Caco-2 (cell line): Measurements from ENCODE around the gene NEK9. TPM values are rescaled to one million over a fixed set of nuclear protein-coding genes. Genes with fewer than 3 reads are reported as not detected.

Source experiments
- BruUV-seq: library from RNA; stranded (reverse); fragments of 400-500 nt; replicated peaks from 2 replicates; lab custom pipeline; 2021; lab: Mats Ljungman, UMichigan
- CTCF ChIA-PET: fragments of 300-600 bp; sonication (Branson Sonifier 250); formaldehyde crosslinking; loops from one replicate; lab custom pipeline; 2022; ENCODE audit warnings: antibody characterized with exemption; lab: Charles Lee
- POLR2A ChIA-PET: fragments of 300-600 bp; sonication (Branson Sonifier 250); formaldehyde crosslinking; loops from one replicate; lab custom pipeline; 2022; ENCODE audit warnings: antibody characterized with exemption; lab: Charles Lee
- DNase-seq, 2 experiments: peaks; one replicate each; pipeline versions ENCODE4 v3.0.0 to v3.0.0-alpha.2; 2020 to 2022
- H3K27me3 ChIP-seq: replicated peaks from 2 replicates; pipeline ENCODE4 v1.6.0; 2011; ENCODE audit warnings: low read length; ENCODE audit not compliant: control insufficient read depth, insufficient read depth
- H3K36me3 ChIP-seq: 2 replicates; pipeline ENCODE4 v1.5.1; 2011; ENCODE audit warnings: low read length; ENCODE audit not compliant: control insufficient read depth, insufficient read depth
- H3K4me1 ChIP-seq: fragments of 250-450 bp; sonication (Bioruptor Pico); 2 replicates; pipeline ENCODE4 v1.5.1; 2020; ENCODE audit warnings: mild to moderate bottlenecking
- H3K4me3 ChIP-seq: 2 replicates; pipeline ENCODE4 v1.5.1; 2011; ENCODE audit warnings: low read depth, mild to moderate bottlenecking, control low read depth, low read length
- H3K9me3 ChIP-seq: fragments of 250-450 bp; sonication (Bioruptor Pico); 2 replicates; pipeline ENCODE4 v1.5.1; 2020; ENCODE audit warnings: mild to moderate bottlenecking, moderate library complexity
- H3K27ac Mint-ChIP-seq: one replicate; pipeline ENCODE4 v1.8.0; 2022; ENCODE audit warnings: mixed read lengths; ENCODE audit not compliant: unreplicated experiment
- H3K27me3 Mint-ChIP-seq: one replicate; pipeline ENCODE4 v1.8.0; 2022; ENCODE audit warnings: mixed read lengths; ENCODE audit not compliant: insufficient read depth, unreplicated experiment
- H3K36me3 Mint-ChIP-seq: one replicate; pipeline ENCODE4 v1.8.0; 2022; ENCODE audit warnings: mild to moderate bottlenecking, mixed read lengths; ENCODE audit not compliant: insufficient read depth, unreplicated experiment
- H3K4me1 Mint-ChIP-seq: one replicate; pipeline ENCODE4 v1.8.0; 2022; ENCODE audit warnings: low read depth, mixed read lengths; ENCODE audit not compliant: unreplicated experiment
- H3K4me3 Mint-ChIP-seq: one replicate; pipeline ENCODE4 v1.8.0; 2022; ENCODE audit warnings: mild to moderate bottlenecking, moderate library complexity, mixed read lengths; ENCODE audit not compliant: unreplicated experiment
- H3K9me3 Mint-ChIP-seq: one replicate; pipeline ENCODE4 v1.8.0; 2022; ENCODE audit warnings: mixed read lengths; ENCODE audit not compliant: unreplicated experiment
- CTCF ChIP-seq, 2 experiments: fragments of 200-600 bp in 1 of 2; IDR thresholded peaks; 1 replicate in 1 of 2; 2 replicates in 1 of 2; pipeline versions ENCODE4 v1.5.1 to v1.8.0; 2011 to 2022; ENCODE audit warnings: antibody characterized with exemption in 1 of 2, control low read depth in 1 of 2, inconsistent platforms in 1 of 2, low read depth in 1 of 2, low read length in 1 of 2, mild to moderate bottlenecking in 1 of 2, moderate library complexity in 1 of 2; ENCODE audit not compliant: insufficient read depth in 1 of 2, severe bottlenecking in 1 of 2, unreplicated experiment in 1 of 2
- intact Hi-C: fragments of 100-400 bp; cut with micrococcal nuclease; formaldehyde crosslinking; loops from one replicate; pipeline ENCODE4 v1.10.0; 2022; ENCODE audit not compliant: unreplicated experiment
- total RNA-seq: library from RNA; stranded (reverse); gene quantifications from 2 replicates; pipeline ENCODE4 v1.2.3, GENCODE V29; 2022

The NEK9 gene
- total RNA-seq, 1 experiment from 2014 or later, result 69.2 TPM

GRCh38 chr14:75164809-75165208 lies 38.0 kb upstream of the NEK9 start:
- Mint-ChIP-seq H3K27ac (no peak overlapping the region), H3K4me3 (no peak overlapping the region), H3K9me3 (no peaks in the 10 kb centered on the region), H3K27me3 (no peaks in the 10 kb centered on the region), H3K36me3 (no peaks in the 10 kb centered on the region), H3K4me1 (peaks cover 16% of the 10 kb centered on the region)
- no peaks in the 10 kb centered on the region for H3K27me3 ChIP-seq
- intact Hi-C loops, result no loop called here
- BruUV-seq, result no TSS peak
- no peak for TF ChIP-seq CTCF (IDR thresholded peaks at IDR 0.05; ENCODE audit: insufficient read depth in 1 of 2, low read depth in 1 of 2, low read length in 1 of 2, severe bottlenecking in 1 of 2, unreplicated experiment in 1 of 2)
- H3K4me3 ChIP-seq, result no peak overlapping the region
- no peaks in the 10 kb centered on the region for H3K36me3 ChIP-seq
- ChIA-PET CTCF (no interaction called here), POLR2A (no interaction called here)
- H3K4me1 ChIP-seq, result peaks cover 11% of the 10 kb centered on the region; the same call in 1 of the 2 replicates
- H3K9me3 ChIP-seq, result no peaks in the 10 kb centered on the region
- no peak for DNase-seq

GRCh38 chr14:75163677-75164076 lies 36.8 kb upstream of the NEK9 start:
- Histone ChIP-seq H3K27me3 (no peaks in the 10 kb centered on the region), H3K4me1 (peaks cover 12% of the 10 kb centered on the region), H3K36me3 (no peaks in the 10 kb centered on the region), H3K9me3 (no peaks in the 10 kb centered on the region), H3K4me3 (no peak overlapping the region)
- no peaks in the 10 kb centered on the region for H3K27me3 Mint-ChIP-seq
- CTCF ChIA-PET, result interaction anchor here (1.8 kb wide), 1 partner anchor 95 kb away, joined by 3 read pairs; no protein-coding TSS in a partner anchor
- H3K36me3 Mint-ChIP-seq, result no peaks in the 10 kb centered on the region
- H3K4me3 Mint-ChIP-seq, result no peak overlapping the region
- TF ChIP-seq CTCF (IDR thresholded peaks at IDR 0.05; ENCODE audit: insufficient read depth in 1 of 2, low read depth in 1 of 2, low read length in 1 of 2, severe bottlenecking in 1 of 2, unreplicated experiment in 1 of 2), result no peak
- no peak overlapping the region for H3K27ac Mint-ChIP-seq
- no peak for DNase-seq
- intact Hi-C loops, result no loop called here
- POLR2A ChIA-PET, result interaction anchor here (0.6 to 0.8 kb wide), 2 partner anchors 113 to 145 kb away, joined by 4 to 8 read pairs; no protein-coding TSS in a partner anchor
- H3K4me1 Mint-ChIP-seq, result peaks cover 11% of the 10 kb centered on the region
- no peaks in the 10 kb centered on the region for H3K9me3 Mint-ChIP-seq
- BruUV-seq, result no TSS peak

- H3K4me3 ChIP-seq, result no peak overlapping the region
- peaks cover 8% of the 10 kb centered on the region for H3K4me1 Mint-ChIP-seq
- ChIA-PET POLR2A (interaction anchor here (0.8 kb wide), 1 partner anchor 114 kb away, joined by 8 read pairs; no protein-coding TSS in a partner anchor), CTCF (interaction anchor here (0.7 to 1.8 kb wide), 2 partner anchors 96 to 301 kb away, joined by 3 to 6 read pairs; no protein-coding TSS in a partner anchor)
- TF ChIP-seq CTCF (IDR thresholded peaks at IDR 0.05; ENCODE audit: insufficient read depth in 1 of 2, low read depth in 1 of 2, low read length in 1 of 2, severe bottlenecking in 1 of 2, unreplicated experiment in 1 of 2), result no peak
- H3K4me3 Mint-ChIP-seq, result no peak overlapping the region
- no peaks in the 10 kb centered on the region for H3K36me3 Mint-ChIP-seq
- no peaks in the 10 kb centered on the region for H3K27me3 Mint-ChIP-seq
- no peaks in the 10 kb centered on the region for H3K9me3 ChIP-seq
- intact Hi-C loops, result no loop called here
- H3K27me3 ChIP-seq, result no peaks in the 10 kb centered on the region
- peak in 1 of 2 experiments; percentile 20 for DNase-seq
- H3K27ac Mint-ChIP-seq, result no peak overlapping the region
- H3K36me3 ChIP-seq, result no peaks in the 10 kb centered on the region
- peaks cover 9% of the 10 kb centered on the region for H3K4me1 ChIP-seq
- no TSS peak for BruUV-seq
- no peaks in the 10 kb centered on the region for H3K9me3 Mint-ChIP-seq
Measured at GRCh38 chr14:75162631-75163030, 35.8 kb upstream of the NEK9 start.
